ENCODE measurements around the gene REM1. TPM values are rescaled to one million over a fixed set of nuclear protein-coding genes. Genes with fewer than 3 reads are reported as not detected.
A peak's percentile ranks its signal among the peaks of the same experiment; 100 is the strongest.

The REM1 gene
- total and polyA plus RNA-seq, 2 experiments from 2014 or later = 0.28 TPM; not detected in 1

DNA sequence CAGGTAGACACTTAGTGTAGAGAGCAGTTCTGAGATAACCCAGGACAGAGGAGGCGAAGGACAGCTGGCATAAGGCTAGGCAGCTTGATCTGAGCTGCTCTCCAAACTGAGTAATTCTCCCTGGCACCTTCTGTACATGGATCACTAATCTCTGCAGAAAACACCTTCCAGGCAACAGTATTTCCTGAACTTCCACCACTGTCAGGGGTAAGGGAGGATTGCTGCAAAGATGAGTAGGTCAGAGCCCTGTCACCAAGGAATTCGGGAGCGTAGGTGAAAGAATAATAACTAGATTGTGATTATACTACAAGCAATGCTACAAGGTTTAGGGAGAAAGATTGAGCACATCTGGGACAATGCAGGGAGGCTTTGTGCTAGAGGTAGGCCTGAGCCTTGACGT lies 41.1 kb downstream of the REM1 start:
- Mint-ChIP-seq H3K27ac (no peak overlapping the region), H3K4me3 (no peak overlapping the region), H3K36me3 (ENCODE audit: low read depth) (peaks cover 8% of the 10 kb centered on the region; the same call in 2 of the 3 replicates), H3K9me3 (peaks cover 3% of the 10 kb centered on the region; the same call in 1 of the 3 replicates), H3K4me1 (no peaks in the 10 kb centered on the region), H3K27me3 (ENCODE audit: insufficient read depth, low read depth, poor library complexity) (peaks cover 3% of the 10 kb centered on the region)
- Histone ChIP-seq H3K79me2 (replicated peaks; ENCODE audit: insufficient read depth) (peaks cover 66% of the 10 kb centered on the region), H3F3A (replicated peaks; ENCODE audit: low read depth) (peaks cover 45% of the 10 kb centered on the region), H3K4me1 (ENCODE audit: insufficient read depth) (peaks cover 27% of the 10 kb centered on the region), H3K9me2 (ENCODE audit: insufficient read depth) (no peaks in the 10 kb centered on the region), H3K4me2 (peak overlapping the region; percentile 100), H3K4me3 (peak overlapping the region; percentile 100), H4K20me1 (replicated peaks; ENCODE audit: insufficient read depth) (peaks cover 53% of the 10 kb centered on the region), H3K27ac (ENCODE audit: low read depth) (peak overlapping the region; percentile 83), H3K27me3 (ENCODE audit: insufficient read depth) (no peaks in the 10 kb centered on the region), H3K36me3 (ENCODE audit: insufficient read depth) (peaks cover 7% of the 10 kb centered on the region; the same call in 1 of the 2 replicates), H2AFZ (no peak overlapping the region)
- no peak for TF ChIP-seq POLR2AphosphoS5 (IDR thresholded peaks at IDR 0.05; ENCODE audit: low read depth)
- TF ChIP-seq STAT1 (IDR thresholded peaks at IDR 0.05; ENCODE audit: unreplicated experiment) = no peak
- TF ChIP-seq, protein P1, sequence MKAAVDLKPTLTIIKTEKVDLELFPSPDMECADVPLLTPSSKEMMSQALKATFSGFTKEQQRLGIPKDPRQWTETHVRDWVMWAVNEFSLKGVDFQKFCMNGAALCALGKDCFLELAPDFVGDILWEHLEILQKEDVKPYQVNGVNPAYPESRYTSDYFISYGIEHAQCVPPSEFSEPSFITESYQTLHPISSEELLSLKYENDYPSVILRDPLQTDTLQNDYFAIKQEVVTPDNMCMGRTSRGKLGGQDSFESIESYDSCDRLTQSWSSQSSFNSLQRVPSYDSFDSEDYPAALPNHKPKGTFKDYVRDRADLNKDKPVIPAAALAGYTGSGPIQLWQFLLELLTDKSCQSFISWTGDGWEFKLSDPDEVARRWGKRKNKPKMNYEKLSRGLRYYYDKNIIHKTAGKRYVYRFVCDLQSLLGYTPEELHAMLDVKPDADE (IDR thresholded peaks at IDR 0.05) = no peak
- TF ChIP-seq ZNF114 (CRISPR knock-in tag; IDR thresholded peaks at IDR 0.05) = no peak
- no peak for TF ChIP-seq REST (IDR thresholded peaks at IDR 0.05; ENCODE audit: unreplicated experiment)
- TF ChIP-seq JUNB (IDR thresholded peaks at IDR 0.05; ENCODE audit: unreplicated experiment) = no peak
- ATAC-seq (no peak), DNase-seq (ENCODE audit: low spot score) (no peak)

DNA sequence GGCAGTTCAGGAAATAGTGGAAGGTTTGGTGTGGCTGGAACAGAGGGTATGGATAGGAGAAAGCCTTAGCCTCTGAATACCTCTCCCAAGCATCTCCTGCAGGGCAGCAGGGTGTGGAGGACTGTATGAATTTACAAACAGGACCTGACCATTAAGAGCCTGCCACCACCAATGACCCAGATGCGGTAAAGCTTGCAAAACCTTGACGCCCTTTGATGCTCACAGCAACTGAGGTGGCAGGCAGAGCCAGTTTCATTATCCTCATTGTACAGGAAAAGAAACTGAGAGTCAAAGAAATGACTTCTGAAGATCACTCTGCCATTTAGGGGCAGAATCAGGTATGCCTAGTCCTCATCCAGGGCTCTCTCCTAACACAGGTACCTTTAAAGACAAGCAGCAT lies 41.6 kb downstream of the REM1 start:
- peaks cover 27% of the 10 kb centered on the region for H3K4me1 ChIP-seq (ENCODE audit: insufficient read depth)
- no peak overlapping the region for H2AFZ ChIP-seq
- peaks cover 71% of the 10 kb centered on the region for H3K79me2 ChIP-seq (replicated peaks; ENCODE audit: insufficient read depth)
- H3F3A ChIP-seq (replicated peaks; ENCODE audit: low read depth) = peaks cover 45% of the 10 kb centered on the region
- H3K4me2 ChIP-seq = peak overlapping the region; percentile 100
- no peak for ATAC-seq
- H3K9me3 Mint-ChIP-seq = peaks cover 3% of the 10 kb centered on the region; the same call in 1 of the 3 replicates
- H4K20me1 ChIP-seq (replicated peaks; ENCODE audit: insufficient read depth) = peaks cover 58% of the 10 kb centered on the region
- no peaks in the 10 kb centered on the region for H3K9me2 ChIP-seq (ENCODE audit: insufficient read depth)
- H3K4me1 Mint-ChIP-seq = no peaks in the 10 kb centered on the region
- H3K4me3 Mint-ChIP-seq = no peak overlapping the region
- DNase-seq (ENCODE audit: low spot score) = no peak
- peaks cover 8% of the 10 kb centered on the region; the same call in 1 of the 2 replicates for H3K36me3 ChIP-seq (ENCODE audit: insufficient read depth)
- no peak overlapping the region for H3K27ac Mint-ChIP-seq
- peaks cover 2% of the 10 kb centered on the region for H3K27me3 Mint-ChIP-seq (ENCODE audit: insufficient read depth, low read depth, poor library complexity)
- peaks cover 8% of the 10 kb centered on the region; the same call in 2 of the 3 replicates for H3K36me3 Mint-ChIP-seq (ENCODE audit: low read depth)
- no peak for TF ChIP-seq EZH2 (IDR thresholded peaks at IDR 0.05; ENCODE audit: low read depth, unreplicated experiment)
- no peak for TF ChIP-seq POLR2AphosphoS5 (IDR thresholded peaks at IDR 0.05; ENCODE audit: low read depth)
- no peak for TF ChIP-seq CREB1 (CRISPR knock-in tag; IDR thresholded peaks at IDR 0.05; ENCODE audit: low read depth)
- no peak for TF ChIP-seq STAT1 (IDR thresholded peaks at IDR 0.05; ENCODE audit: unreplicated experiment)
- no peak for TF ChIP-seq ZNF114 (CRISPR knock-in tag; IDR thresholded peaks at IDR 0.05)
- TF ChIP-seq REST (IDR thresholded peaks at IDR 0.05; ENCODE audit: unreplicated experiment) = no peak
- TF ChIP-seq, protein P1 (IDR thresholded peaks at IDR 0.05) = no peak
- peak overlapping the region; percentile 83 for H3K27ac ChIP-seq (ENCODE audit: low read depth)
- peak overlapping the region; percentile 100; the same call in 1 of the 2 replicates for H3K4me3 ChIP-seq
- no peaks in the 10 kb centered on the region for H3K27me3 ChIP-seq (ENCODE audit: insufficient read depth)

Measured in GM23338 (cell line).